A549 (cell line): ENCODE results near the gene MED14. TPM values are rescaled to one million over a fixed set of nuclear protein-coding genes. Genes with fewer than 3 reads are reported as not detected.
A peak's percentile ranks its signal among the peaks of the same experiment; 100 is the strongest.

Experiments
- ATAC-seq, 2 experiments: fragments of 200-7000 bp in 1 of 2; fragments of >200 bp in 1 of 2; cut with Nextera tagmentation in 1 of 2; cut with Tn5 transposase in 1 of 2; 3 replicates each; pipeline versions ENCODE4 v1.8.0 to v1.9.1; 2018 to 2020; ENCODE audit warnings: mild to moderate bottlenecking in 1 of 2, moderate library complexity in 1 of 2
- CTCF ChIA-PET: fragments of 300-600 bp; sonication (Branson Sonifier 250); formaldehyde crosslinking; extraction: SDS; loops from one replicate; lab custom pipeline; 2021; ENCODE audit warnings: antibody characterized with exemption, inconsistent platforms; lab: Yijun Ruan, JAX
- POLR2A ChIA-PET: fragments of 350-600 bp; formaldehyde crosslinking; extraction: SDS; loops from one replicate; lab custom pipeline; 2021; ENCODE audit warnings: antibody characterized with exemption, inconsistent platforms; lab: Yijun Ruan, JAX
- DNase-seq, 2 experiments: peaks; one replicate each; pipeline versions ENCODE4 v3.0.0 to v3.0.0-alpha.2; 2011 to 2016; ENCODE audit warnings: low read depth in 1 of 2, low spot score in 1 of 2
- FAIRE-seq: peaks from 2 replicates; lab custom pipeline; 2011; peaks lifted over from hg19 to GRCh38; lab: Jason Lieb, UNC
- H3K27ac ChIP-seq, 2 experiments: fragments of >200 bp; sonication (Bioruptor Twin); formaldehyde crosslinking; 3 replicates each; pipeline ENCODE4 v1.5.1; 2016 to 2017
- H3K4me1 ChIP-seq: fragments of >200 bp; sonication (Bioruptor Twin); formaldehyde crosslinking; 3 replicates; pipeline ENCODE4 v1.6.1; 2016
- H3K4me2 ChIP-seq: fragments of >200 bp; sonication (Bioruptor Twin); formaldehyde crosslinking; 3 replicates; pipeline ENCODE4 v1.6.1; 2016
- H3K4me3 ChIP-seq: fragments of >200 bp; sonication (Bioruptor Twin); formaldehyde crosslinking; 3 replicates; pipeline ENCODE4 v1.5.1; 2016
- H3K9me3 ChIP-seq: fragments of >200 bp; sonication (Bioruptor Twin); formaldehyde crosslinking; 3 replicates; pipeline ENCODE4 v1.6.1; 2016
- CBX2 ChIP-seq: fragments of 200-600 bp; sonication (generic); IDR thresholded peaks from 2 replicates; pipeline ENCODE4 v1.6.1; 2016; ENCODE audit warnings: low read depth, mild to moderate bottlenecking, borderline replicate concordance
- CBX8 ChIP-seq: fragments of 200-600 bp; sonication (generic); IDR thresholded peaks from 2 replicates; pipeline ENCODE4 v1.6.1; 2016
- CEBPB ChIP-seq, 2 experiments: fragments of >200 bp in 1 of 2; sonication (Bioruptor Twin) in 1 of 2; formaldehyde crosslinking in 1 of 2; IDR thresholded peaks; 2 replicates each; pipeline ENCODE4 v1.6.1; 2012 to 2016
- CTCF ChIP-seq: fragments of >200 bp; sonication (Bioruptor Twin); formaldehyde crosslinking; IDR thresholded peaks from 3 replicates; pipeline ENCODE4 v1.5.1; 2016
- EHF ChIP-seq: fragments of 250-450 bp; sonication (Bioruptor Pico); IDR thresholded peaks from 2 replicates; pipeline ENCODE4 v1.5.0; 2020; ENCODE audit warnings: mild to moderate bottlenecking
- EHMT2 ChIP-seq: fragments of 200-600 bp; sonication (generic); IDR thresholded peaks from 2 replicates; pipeline ENCODE4 v1.6.1; 2016; ENCODE audit warnings: antibody characterized with exemption, low read depth, mild to moderate bottlenecking, moderate library complexity
- EP300 ChIP-seq, 2 experiments: fragments of >200 bp; sonication (Bioruptor Twin); formaldehyde crosslinking; IDR thresholded peaks; 2 replicates in 1 of 2; 3 replicates in 1 of 2; pipeline ENCODE4 v1.6.1; 2016 to 2017
- ESRRA ChIP-seq: fragments of 150-350 bp; IDR thresholded peaks from 2 replicates; pipeline ENCODE4 v1.6.1; 2014; ENCODE audit warnings: mild to moderate bottlenecking, low read length, borderline replicate concordance
- FOSB ChIP-seq: fragments of 250-450 bp; sonication (Bioruptor Pico); IDR thresholded peaks from 2 replicates; pipeline ENCODE4 v1.5.0; 2020; ENCODE audit warnings: mild to moderate bottlenecking, moderate library complexity
- GATA3 ChIP-seq: IDR thresholded peaks from 2 replicates; pipeline ENCODE4 v1.6.1; 2012; ENCODE audit warnings: borderline replicate concordance
- HOXA7 ChIP-seq: fragments of 250-450 bp; sonication (Bioruptor Pico); IDR thresholded peaks from 2 replicates; pipeline ENCODE4 v1.5.0; 2020; ENCODE audit warnings: mild to moderate bottlenecking, moderate library complexity
- NR3C1 ChIP-seq: fragments of >200 bp; sonication (Bioruptor Twin); formaldehyde crosslinking; IDR thresholded peaks from 3 replicates; pipeline ENCODE4 v1.6.1; 2017
- POLR2A ChIP-seq: IDR thresholded peaks from 2 replicates; pipeline ENCODE4 v1.6.1; 2012; ENCODE audit warnings: mild to moderate bottlenecking, low read length
- RFX5 ChIP-seq: fragments of 450-650 bp; IDR thresholded peaks from 2 replicates; pipeline ENCODE4 v1.7.1; 2014; ENCODE audit warnings: antibody characterized with exemption, mild to moderate bottlenecking, moderate library complexity
- RNF2 ChIP-seq: fragments of 200-600 bp; sonication (generic); IDR thresholded peaks from 2 replicates; pipeline ENCODE4 v1.6.1; 2016; ENCODE audit warnings: low read depth, mild to moderate bottlenecking, antibody characterized with exemption, moderate library complexity, borderline replicate concordance
- SMC3 ChIP-seq: fragments of >200 bp; sonication (Bioruptor Twin); formaldehyde crosslinking; IDR thresholded peaks from 3 replicates; pipeline ENCODE4 v1.6.1; 2018; ENCODE audit warnings: inconsistent platforms
- ZC3H11A ChIP-seq: fragments of 450-650 bp; IDR thresholded peaks from 2 replicates; pipeline ENCODE4 v1.6.1; 2014; ENCODE audit warnings: antibody characterized with exemption, mild to moderate bottlenecking
- ZSCAN20 ChIP-seq: fragments of 250-450 bp; sonication (Bioruptor Pico); IDR thresholded peaks from 2 replicates; pipeline ENCODE4 v1.8.0; 2022; ENCODE audit warnings: mild to moderate bottlenecking, moderate library complexity
- WGBS: methylation state at CpG from one replicate; pipeline ENCODE4 v1.1.6; 2017; ENCODE audit errors: missing lambda C conversion rate; 5-methylcytosine and 5-hydroxymethylcytosine counted together
- polyA plus RNA-seq, 4 experiments: library from polyadenylated mRNA; depleted of rRNA in 3 of 4; stranded (reverse); fragments of >200 nt; fragmentation: RNase III in 1 of 4; extraction: RNeasy Plus Mini Kit Qiagen cat#74134 plus additional on column Dnase treatment in 1 of 4; gene quantifications; 2 replicates in 3 of 4; 3 replicates in 1 of 4; pipeline ENCODE4 v1.2.3, GENCODE V29; 2011 to 2017
- TF ChIP-seq, protein P1 (sequence below): fragments of 200-600 bp; sonication (generic); IDR thresholded peaks from 2 replicates; pipeline ENCODE4 v1.6.1; 2016; ENCODE audit warnings: antibody characterized with exemption, mild to moderate bottlenecking, moderate library complexity
- TF ChIP-seq, protein P2 (sequence below): fragments of 150-350 bp; IDR thresholded peaks from 2 replicates; pipeline ENCODE4 v1.6.1; 2014; ENCODE audit warnings: low read depth, mild to moderate bottlenecking, low read length
- TF ChIP-seq, protein P3 (sequence below): fragments of >200 bp; sonication (Bioruptor Twin); formaldehyde crosslinking; IDR thresholded peaks from 3 replicates; pipeline ENCODE4 v1.6.1; 2016

Gene MED14
- polyA plus RNA-seq, 2 of the 4 experiments (the other 2 are of a cell fraction), result 26.8 to 62.0 TPM

- TF ChIP-seq HOXA7 (CRISPR knock-in tag) (no peak), CBX2 (no peak), EHMT2 (no peak), CTCF (no peak), RNF2 (no peak), GATA3 (no peak), NR3C1 (no peak), CBX8 (no peak), POLR2A (no peak), ZSCAN20 (no peak), EP300 (IDR thresholded peaks at IDR 0.05) (no peak), ZC3H11A (no peak), SMC3 (no peak), FOSB (CRISPR knock-in tag) (no peak)
- TF ChIP-seq, protein P1, sequence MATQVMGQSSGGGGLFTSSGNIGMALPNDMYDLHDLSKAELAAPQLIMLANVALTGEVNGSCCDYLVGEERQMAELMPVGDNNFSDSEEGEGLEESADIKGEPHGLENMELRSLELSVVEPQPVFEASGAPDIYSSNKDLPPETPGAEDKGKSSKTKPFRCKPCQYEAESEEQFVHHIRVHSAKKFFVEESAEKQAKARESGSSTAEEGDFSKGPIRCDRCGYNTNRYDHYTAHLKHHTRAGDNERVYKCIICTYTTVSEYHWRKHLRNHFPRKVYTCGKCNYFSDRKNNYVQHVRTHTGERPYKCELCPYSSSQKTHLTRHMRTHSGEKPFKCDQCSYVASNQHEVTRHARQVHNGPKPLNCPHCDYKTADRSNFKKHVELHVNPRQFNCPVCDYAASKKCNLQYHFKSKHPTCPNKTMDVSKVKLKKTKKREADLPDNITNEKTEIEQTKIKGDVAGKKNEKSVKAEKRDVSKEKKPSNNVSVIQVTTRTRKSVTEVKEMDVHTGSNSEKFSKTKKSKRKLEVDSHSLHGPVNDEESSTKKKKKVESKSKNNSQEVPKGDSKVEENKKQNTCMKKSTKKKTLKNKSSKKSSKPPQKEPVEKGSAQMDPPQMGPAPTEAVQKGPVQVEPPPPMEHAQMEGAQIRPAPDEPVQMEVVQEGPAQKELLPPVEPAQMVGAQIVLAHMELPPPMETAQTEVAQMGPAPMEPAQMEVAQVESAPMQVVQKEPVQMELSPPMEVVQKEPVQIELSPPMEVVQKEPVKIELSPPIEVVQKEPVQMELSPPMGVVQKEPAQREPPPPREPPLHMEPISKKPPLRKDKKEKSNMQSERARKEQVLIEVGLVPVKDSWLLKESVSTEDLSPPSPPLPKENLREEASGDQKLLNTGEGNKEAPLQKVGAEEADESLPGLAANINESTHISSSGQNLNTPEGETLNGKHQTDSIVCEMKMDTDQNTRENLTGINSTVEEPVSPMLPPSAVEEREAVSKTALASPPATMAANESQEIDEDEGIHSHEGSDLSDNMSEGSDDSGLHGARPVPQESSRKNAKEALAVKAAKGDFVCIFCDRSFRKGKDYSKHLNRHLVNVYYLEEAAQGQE, result no peak
- TF ChIP-seq, protein P2, sequence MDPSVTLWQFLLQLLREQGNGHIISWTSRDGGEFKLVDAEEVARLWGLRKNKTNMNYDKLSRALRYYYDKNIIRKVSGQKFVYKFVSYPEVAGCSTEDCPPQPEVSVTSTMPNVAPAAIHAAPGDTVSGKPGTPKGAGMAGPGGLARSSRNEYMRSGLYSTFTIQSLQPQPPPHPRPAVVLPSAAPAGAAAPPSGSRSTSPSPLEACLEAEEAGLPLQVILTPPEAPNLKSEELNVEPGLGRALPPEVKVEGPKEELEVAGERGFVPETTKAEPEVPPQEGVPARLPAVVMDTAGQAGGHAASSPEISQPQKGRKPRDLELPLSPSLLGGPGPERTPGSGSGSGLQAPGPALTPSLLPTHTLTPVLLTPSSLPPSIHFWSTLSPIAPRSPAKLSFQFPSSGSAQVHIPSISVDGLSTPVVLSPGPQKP, result no peak
- TF ChIP-seq, protein P3, sequence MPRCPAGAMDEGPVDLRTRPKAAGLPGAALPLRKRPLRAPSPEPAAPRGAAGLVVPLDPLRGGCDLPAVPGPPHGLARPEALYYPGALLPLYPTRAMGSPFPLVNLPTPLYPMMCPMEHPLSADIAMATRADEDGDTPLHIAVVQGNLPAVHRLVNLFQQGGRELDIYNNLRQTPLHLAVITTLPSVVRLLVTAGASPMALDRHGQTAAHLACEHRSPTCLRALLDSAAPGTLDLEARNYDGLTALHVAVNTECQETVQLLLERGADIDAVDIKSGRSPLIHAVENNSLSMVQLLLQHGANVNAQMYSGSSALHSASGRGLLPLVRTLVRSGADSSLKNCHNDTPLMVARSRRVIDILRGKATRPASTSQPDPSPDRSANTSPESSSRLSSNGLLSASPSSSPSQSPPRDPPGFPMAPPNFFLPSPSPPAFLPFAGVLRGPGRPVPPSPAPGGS, result no peak
- CTCF ChIA-PET, result interaction anchor here (0.8 kb wide), 1 partner anchor 49 kb away, joined by 3 read pairs; no protein-coding TSS in a partner anchor
- ATAC-seq, result no peak
Measured at GRCh38 chrX:40700640-40701342, 34.6 kb downstream of the MED14 start.

GRCh38 chrX:40698851-40699250 lies 36.5 kb downstream of the MED14 start:
- POLR2A ChIA-PET, result no interaction called here
- no peak overlapping the region for H3K27ac ChIP-seq
- TF ChIP-seq NR3C1, result no peak
- no peak for TF ChIP-seq CBX8
- TF ChIP-seq EP300 (IDR thresholded peaks at IDR 0.05), result no peak
- no peak for TF ChIP-seq CEBPB (IDR thresholded peaks at IDR 0.05)
- no peak for TF ChIP-seq SMC3
- no peak for TF ChIP-seq RFX5
- no peak for TF ChIP-seq EHF (CRISPR knock-in tag)
- TF ChIP-seq ESRRA, result no peak
- TF ChIP-seq RNF2, result no peak
- TF ChIP-seq, protein P3, result no peak
- TF ChIP-seq, all 56 proteins: peak for 0
- no peak for DNase-seq
- Histone ChIP-seq H3K4me1 (no peaks in the 10 kb centered on the region), H3K4me3 (no peak overlapping the region), H3K4me2 (no peak overlapping the region), H3K9me3 (peaks cover 5% of the 10 kb centered on the region; the same call in 1 of the 3 replicates)
- CTCF ChIA-PET, result no interaction called here
- FAIRE-seq, result no peak
- no peak for ATAC-seq
- WGBS, result 91% methylated on average over 1 of the region's 1 CpG

More at GRCh38 chrX:40700640-40701342, 34.6 kb downstream of the MED14 start:
- FAIRE-seq (peak; percentile 51), DNase-seq (no peak)
- peaks cover 5% of the 10 kb centered on the region; the same call in 1 of the 3 replicates for H3K9me3 ChIP-seq
- WGBS, result 87% methylated on average over 4 of the region's 4 CpGs
- H3K4me3 ChIP-seq, result no peak overlapping the region
- H3K4me1 ChIP-seq, result no peaks in the 10 kb centered on the region
- POLR2A ChIA-PET, result no interaction called here
- H3K27ac ChIP-seq, result no peak overlapping the region
- no peak overlapping the region for H3K4me2 ChIP-seq
